Fibroblast of the aortic adventitia (primary cell): ENCODE data around the gene CARS1. TPM values are rescaled to one million over a fixed set of nuclear protein-coding genes. Genes with fewer than 3 reads are reported as not detected.
A peak's percentile ranks its signal among the peaks of the same experiment; 100 is the strongest.

Experiments used
- DNase-seq: peaks from one replicate; pipeline ENCODE4 v3.0.0-alpha.2; 2010; ENCODE audit warnings: low read depth
- H3K4me3 ChIP-seq: 2 replicates; pipeline ENCODE4 v1.5.1; 2011; ENCODE audit warnings: low read depth, mild to moderate bottlenecking, control low read depth, low read length, moderate library complexity
- CTCF ChIP-seq: IDR thresholded peaks from 2 replicates; pipeline ENCODE4 v1.5.1; 2011; ENCODE audit warnings: mild to moderate bottlenecking, low read length, control low read depth, inconsistent platforms; ENCODE audit not compliant: insufficient read depth
- total RNA-seq: library from RNA; depleted of rRNA; stranded (reverse); fragments of >200 nt; gene quantifications from 2 replicates; pipeline ENCODE4 v1.2.3, GENCODE V29; 2012; ENCODE audit warnings: low replicate concordance

The CARS1 gene
- total RNA-seq, 1 donor = 95.8 TPM

DNA sequence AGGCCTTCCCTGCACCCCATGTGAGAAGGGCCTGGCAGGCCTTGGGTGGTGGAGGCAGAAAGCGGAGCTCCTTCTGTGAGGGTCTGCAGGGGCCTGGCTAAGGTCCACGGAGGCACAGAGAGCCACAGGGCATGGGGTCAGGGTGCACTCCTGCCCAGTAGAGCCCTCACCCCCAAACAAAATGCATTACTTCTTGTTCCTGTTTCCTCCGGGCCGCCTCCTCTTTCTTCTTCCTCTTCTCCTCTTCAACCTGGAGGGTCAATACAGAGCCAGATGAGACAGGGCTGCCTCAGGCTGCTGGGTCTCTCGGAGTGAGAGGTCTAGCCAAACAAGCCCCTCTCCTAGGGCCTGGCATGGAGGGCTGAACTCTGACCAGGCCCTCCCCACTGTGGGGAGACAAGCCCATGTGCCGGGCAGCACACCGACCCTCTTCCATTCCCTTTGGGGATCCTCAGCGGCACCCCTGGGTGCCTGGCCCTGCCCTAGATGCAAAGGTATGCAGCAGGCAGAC, 54.8 kb downstream of the CARS1 start:
- no peak for TF ChIP-seq CTCF
- H3K4me3 ChIP-seq = no peak overlapping the region
- DNase-seq = no peak

DNA sequence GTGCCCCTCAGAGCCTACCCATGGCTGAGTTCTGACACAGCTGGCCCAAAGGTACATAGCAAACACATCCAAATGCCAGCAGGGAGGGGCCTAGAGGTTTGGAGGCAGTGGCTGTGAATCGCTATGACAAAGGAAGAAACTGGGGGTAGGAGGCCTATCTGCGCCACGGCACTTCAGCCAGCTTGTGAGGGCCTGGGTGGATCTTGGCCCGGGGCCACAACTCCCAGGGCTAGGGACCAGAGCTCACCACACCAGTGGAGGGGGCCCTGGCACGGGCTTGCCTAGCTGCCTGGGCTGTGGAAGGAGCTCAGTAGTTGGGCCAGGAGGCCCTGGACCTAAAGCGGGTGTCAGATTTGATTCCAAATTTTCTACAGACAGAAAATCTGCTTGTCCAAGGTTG, 55.7 kb downstream of the CARS1 start:
- no peak for DNase-seq
- TF ChIP-seq CTCF = no peak
- H3K4me3 ChIP-seq = no peak overlapping the region

GRCh38 chr11:3000032-3000961, 56.9 kb downstream of the CARS1 start:
- H3K4me3 ChIP-seq = no peak overlapping the region
- no peak for TF ChIP-seq CTCF
- peak; percentile 46 for DNase-seq

GRCh38 chr11:2999464-2999998, 57.7 kb downstream of the CARS1 start:
- TF ChIP-seq CTCF = no peak
- H3K4me3 ChIP-seq = no peak overlapping the region
- no peak for DNase-seq

DNA sequence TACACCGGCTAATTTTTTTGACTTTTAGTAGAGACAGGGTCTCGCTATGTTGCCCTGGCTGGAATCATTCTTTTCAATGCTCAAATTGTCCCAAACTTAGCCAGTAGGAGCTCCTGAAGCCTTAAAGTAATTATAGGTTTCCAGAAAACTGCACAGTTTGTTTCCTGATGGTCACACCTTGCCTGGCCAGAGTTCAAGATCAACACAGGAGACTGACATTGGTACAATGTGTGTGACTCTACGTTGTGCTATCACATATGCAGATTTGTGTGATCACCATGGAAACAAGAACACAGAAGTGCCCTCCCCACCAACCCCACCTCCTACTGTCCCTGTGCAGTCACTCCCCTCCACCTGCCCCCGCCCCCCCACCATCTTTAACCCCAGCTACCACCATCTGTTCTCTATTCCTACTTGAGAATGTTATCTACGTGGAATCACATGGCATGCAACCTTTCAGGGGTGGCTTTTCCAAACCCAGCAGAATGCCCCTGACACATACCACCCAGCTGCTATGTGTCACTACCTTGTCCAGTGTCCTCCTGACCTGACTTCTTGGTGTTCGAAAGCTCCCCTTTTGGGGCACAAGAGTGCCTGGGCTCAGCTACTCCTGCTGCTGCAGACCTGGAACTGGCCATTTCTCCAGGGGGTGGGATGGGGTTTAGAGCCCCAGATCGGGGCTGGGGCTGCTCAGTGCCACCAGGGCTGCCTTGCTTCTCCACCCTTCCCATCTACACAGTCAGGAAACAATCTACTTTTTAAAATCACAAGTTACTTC, 59.0 kb downstream of the CARS1 start:
- H3K4me3 ChIP-seq = no peak overlapping the region
- no peak for TF ChIP-seq CTCF
- DNase-seq = no peak

DNA sequence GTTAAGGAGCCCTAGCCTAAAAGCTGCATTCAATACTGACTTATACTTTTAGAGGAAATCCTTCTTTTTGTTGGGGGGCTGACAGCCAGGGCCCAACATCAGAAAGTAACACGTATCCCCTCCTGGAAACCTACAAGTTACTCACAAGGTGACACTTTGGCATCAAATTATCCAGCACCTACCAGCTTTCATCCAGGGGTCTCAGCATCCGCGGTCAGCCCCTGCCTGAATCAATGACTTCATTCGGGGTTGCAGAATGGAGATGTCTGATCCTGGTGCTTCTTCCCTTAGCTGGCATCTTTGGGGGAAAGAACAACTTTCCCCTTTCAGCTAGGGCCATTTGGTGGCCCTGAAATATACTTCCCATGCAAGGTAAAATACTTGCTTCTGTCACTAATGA, 59.8 kb downstream of the CARS1 start:
- no peak for TF ChIP-seq CTCF
- H3K4me3 ChIP-seq = no peak overlapping the region
- no peak for DNase-seq
